HCT116 (cell line): Measurements from ENCODE around the gene APBB1IP. TPM values are rescaled to one million over a fixed set of nuclear protein-coding genes. Genes with fewer than 3 reads are reported as not detected.
"Not testable (repeated sequence)": the region's sequence is repeated elsewhere in the genome, so short reads cannot be mapped to it uniquely, and the experiment has no call there.

ENCODE experiments used
- ATAC-seq: fragments of 200-7000 bp; cut with Tn5 transposase; 2 replicates; pipeline ENCODE4 v1.9.1; 2020; ENCODE audit warnings: mild to moderate bottlenecking, moderate library complexity
- BruUV-seq: library from RNA; stranded (reverse); fragments of 400-500 nt; replicated peaks from 2 replicates; lab custom pipeline; 2021; lab: Mats Ljungman, UMichigan
- CTCF ChIA-PET: fragments of 300-600 bp; sonication (Branson Sonifier 250); formaldehyde crosslinking; loops from one replicate; lab custom pipeline; 2021; ENCODE audit warnings: antibody characterized with exemption; lab: Charles Lee
- POLR2A ChIA-PET: fragments of 300-600, 350-600 bp; sonication (Branson Sonifier 250); formaldehyde crosslinking; loops from one replicate; lab custom pipeline; 2021; ENCODE audit warnings: antibody characterized with exemption; lab: Charles Lee
- RAD21 ChIA-PET, 2 experiments: fragments of 300-600 bp; sonication (Branson Sonifier 250); formaldehyde crosslinking; loops; one replicate each; lab custom pipeline; 2023; ENCODE audit warnings: low total read pairs in 2 of 2; ENCODE audit not compliant: uncharacterized antibody in 2 of 2, unreplicated experiment in 2 of 2, low non-redundant PET in 1 of 2; lab: Charles Lee
- DNase-seq: peaks from one replicate; pipeline ENCODE4 v3.0.0-alpha.2; 2010; ENCODE audit warnings: low read depth, low spot score
- H2AFZ ChIP-seq: fragments of 200-600 bp; shearing (Covaris generic), sonication (generic); 2 replicates; pipeline ENCODE4 v1.6.1; 2017; ENCODE audit warnings: low read depth, mixed run types, mixed read lengths, antibody characterized with exemption, low read length; ENCODE audit not compliant: poor library complexity, severe bottlenecking
- H3K27ac ChIP-seq: 2 replicates; pipeline ENCODE4 v1.5.1; 2012; ENCODE audit warnings: low read depth, low read length
- H3K27me3 ChIP-seq: fragments of 200-600 bp; sonication (generic); 2 replicates; pipeline ENCODE4 v1.6.1; 2016; ENCODE audit warnings: mixed run types, low read length, mixed read lengths; ENCODE audit not compliant: insufficient read depth
- H3K36me3 ChIP-seq, 2 experiments: fragments of 200-500 bp in 1 of 2; fragments of 200-600 bp in 1 of 2; sonication (Bioruptor generic) in 1 of 2; sonication (generic) in 1 of 2; 2 replicates each; pipeline versions ENCODE4 v1.5.1 to v1.6.1; 2014 to 2016; ENCODE audit warnings: low read length in 2 of 2, inconsistent platforms in 1 of 2, mixed read lengths in 1 of 2, mixed run types in 1 of 2; ENCODE audit not compliant: insufficient read depth in 2 of 2, control insufficient read depth in 1 of 2
- H3K4me1 ChIP-seq, 2 experiments: fragments of 200-600 bp in 1 of 2; sonication (generic) in 1 of 2; 2 replicates each; pipeline versions ENCODE4 v1.5.1 to v1.6.1; 2012 to 2017; ENCODE audit warnings: low read length in 2 of 2, inconsistent platforms in 1 of 2, mild to moderate bottlenecking in 1 of 2, mixed read lengths in 1 of 2, mixed run types in 1 of 2, moderate library complexity in 1 of 2; ENCODE audit not compliant: insufficient read depth in 2 of 2, control insufficient read depth in 1 of 2
- H3K4me2 ChIP-seq: fragments of 200-600 bp; sonication (generic); 2 replicates; pipeline ENCODE4 v1.6.1; 2017; ENCODE audit warnings: mixed run types, low read length, mixed read lengths
- H3K4me3 ChIP-seq, 2 experiments: fragments of 200-600 bp in 1 of 2; sonication (generic) in 1 of 2; replicated peaks in 1 of 2; 2 replicates each; pipeline ENCODE4 v1.5.1; 2011 to 2016; ENCODE audit warnings: low read length in 2 of 2, control low read depth in 1 of 2, low read depth in 1 of 2, mild to moderate bottlenecking in 1 of 2, mixed read lengths in 1 of 2, mixed run types in 1 of 2
- H3K79me2 ChIP-seq: fragments of 200-600 bp; sonication (generic); 2 replicates; pipeline ENCODE4 v1.6.1; 2017; ENCODE audit warnings: mild to moderate bottlenecking, mixed run types, low read length, moderate library complexity, mixed read lengths; ENCODE audit not compliant: insufficient read depth
- H3K9ac ChIP-seq: fragments of 200-600 bp; sonication (generic); 2 replicates; pipeline ENCODE4 v1.6.1; 2016; ENCODE audit warnings: low read length, mixed read lengths
- H3K9me2 ChIP-seq: fragments of 200-600 bp; sonication (generic), shearing (Covaris generic); 2 replicates; pipeline ENCODE4 v1.6.1; 2017; ENCODE audit warnings: mixed run types, mild to moderate bottlenecking, moderate library complexity; ENCODE audit not compliant: insufficient read depth
- H3K9me3 ChIP-seq, 2 experiments: fragments of 200-500 bp in 1 of 2; fragments of 200-600 bp in 1 of 2; sonication (Bioruptor generic) in 1 of 2; sonication (generic) in 1 of 2; 2 replicates each; pipeline ENCODE4 v1.6.1; 2014 to 2017; ENCODE audit warnings: low read length in 2 of 2, mixed read lengths in 2 of 2, inconsistent platforms in 1 of 2, low read depth in 1 of 2, mild to moderate bottlenecking in 1 of 2, mixed run types in 1 of 2, moderate library complexity in 1 of 2; ENCODE audit not compliant: control insufficient read depth in 1 of 2, insufficient read depth in 1 of 2
- H4K20me1 ChIP-seq: fragments of 200-600 bp; sonication (generic), shearing (Covaris generic); 2 replicates; pipeline ENCODE4 v1.6.1; 2017; ENCODE audit warnings: mixed run types, mild to moderate bottlenecking, moderate library complexity; ENCODE audit not compliant: insufficient read depth
- ATF3 ChIP-seq: IDR thresholded peaks from 2 replicates; pipeline ENCODE4 v1.6.1; 2012
- CEBPB ChIP-seq: IDR thresholded peaks from 2 replicates; pipeline ENCODE4 v1.6.1; 2012; ENCODE audit warnings: low read depth
- EGR1 ChIP-seq: IDR thresholded peaks from 2 replicates; pipeline ENCODE4 v1.6.1; 2012; ENCODE audit warnings: low read depth
- EZH2phosphoT487 ChIP-seq: fragments of 200-600 bp; IDR thresholded peaks from 2 replicates; pipeline ENCODE4 v1.6.1; 2018; ENCODE audit warnings: antibody characterized with exemption, borderline replicate concordance
- JUND ChIP-seq: IDR thresholded peaks from 2 replicates; pipeline ENCODE4 v1.6.1; 2012
- MAX ChIP-seq: IDR thresholded peaks from 2 replicates; pipeline ENCODE4 v1.6.1; 2012
- SIN3A ChIP-seq: IDR thresholded peaks from 2 replicates; pipeline ENCODE4 v1.6.1; 2012; ENCODE audit warnings: low read depth
- SRF ChIP-seq: IDR thresholded peaks from 2 replicates; pipeline ENCODE4 v1.6.1; 2012; ENCODE audit warnings: low read depth
- TCF7L2 ChIP-seq: IDR thresholded peaks from 2 replicates; pipeline ENCODE4 v1.7.0; 2011; ENCODE audit warnings: borderline replicate concordance, inconsistent platforms; ENCODE audit not compliant: insufficient read depth, insufficient read length; ENCODE audit errors: extremely low read depth
- YY1 ChIP-seq: IDR thresholded peaks from 2 replicates; pipeline ENCODE4 v1.6.1; 2011; ENCODE audit warnings: low read length, low read depth, moderate library complexity, mild to moderate bottlenecking; ENCODE audit not compliant: insufficient replicate concordance; ENCODE audit errors: extremely low read depth
- ZBTB33 ChIP-seq: IDR thresholded peaks from 2 replicates; pipeline ENCODE4 v1.6.1; 2011; ENCODE audit warnings: mild to moderate bottlenecking, low read length, moderate library complexity; ENCODE audit not compliant: insufficient replicate concordance; ENCODE audit errors: extremely low read depth
- ZFX ChIP-seq: fragments of 450-650 bp; IDR thresholded peaks from 2 replicates; pipeline ENCODE4 v1.6.1; 2017
- ZNF274 ChIP-seq: fragments of 200-500 bp; sonication (Bioruptor generic); IDR thresholded peaks from 2 replicates; pipeline ENCODE4 v1.6.1; 2014; ENCODE audit warnings: mild to moderate bottlenecking, low read depth, low read length, inconsistent platforms
- intact Hi-C: fragments of 100-400 bp; cut with micrococcal nuclease; formaldehyde crosslinking; loops from 2 replicates; pipeline ENCODE4 v1.10.0; 2022
- total RNA-seq: library from RNA; stranded (reverse); gene quantifications from one replicate; pipeline ENCODE4 v1.2.1, GENCODE V29; 2021; ENCODE audit not compliant: unreplicated experiment

The APBB1IP gene
- total RNA-seq, 1 experiment from 2014 or later, result 0.27 TPM

- TF ChIP-seq ZBTB33, result no peak
- TF ChIP-seq ATF3, result no peak
- TF ChIP-seq SRF, result no peak
These were observed 53.1 kb downstream of the APBB1IP start (continued) for GRCh38 chr10:26491276-26491675.

- Histone ChIP-seq H3K4me3 (no peak overlapping the region), H2AFZ (no peak overlapping the region), H3K4me2 (no peak overlapping the region), H3K9me2 (no peaks in the 10 kb centered on the region), H3K27me3 (no peaks in the 10 kb centered on the region), H3K9ac (no peak overlapping the region)
- intact Hi-C loops, result no loop called here
- ChIA-PET CTCF (interaction anchor here (0.7 kb wide), 1 partner anchor 768 kb away, joined by 3 read pairs; no protein-coding TSS in a partner anchor), RAD21 (no interaction called here)
- no peak for DNase-seq
- TF ChIP-seq MAX (no peak), YY1 (no peak), ZNF274 (no peak), ZBTB33 (no peak), JUND (no peak), EGR1 (no peak), ZFX (no peak), TCF7L2 (no peak), CEBPB (no peak), SIN3A (no peak), EZH2phosphoT487 (no peak)
- TF ChIP-seq, all 23 proteins: peak for 0
- no peaks in the 10 kb centered on the region for H4K20me1 ChIP-seq
- H3K79me2 ChIP-seq, result no peaks in the 10 kb centered on the region
- POLR2A ChIA-PET, result interaction anchor here (0.7 kb wide), 1 partner anchor 10 kb away, joined by 4 read pairs; no protein-coding TSS in a partner anchor
- H3K36me3 ChIP-seq, result no peaks in the 10 kb centered on the region
- no peak for ATAC-seq
- peaks cover 8 to 16% of the 10 kb centered on the region in 2 experiments; a peak in 3 of 4 replicates for H3K4me1 ChIP-seq
- H3K27ac ChIP-seq, result no peak overlapping the region
- no peaks in the 10 kb centered on the region for H3K9me3 ChIP-seq
- BruUV-seq, result no TSS peak
These were observed 53.8 kb downstream of the APBB1IP start for GRCh38 chr10:26491934-26492333.

- H3K27me3 ChIP-seq, H3K9me2 ChIP-seq, H4K20me1 ChIP-seq, BruUV-seq, POLR2A ChIA-PET, H2AFZ ChIP-seq, H3K9ac ChIP-seq, H3K79me2 ChIP-seq, RAD21 ChIA-PET, H3K36me3 ChIP-seq, H3K4me3 ChIP-seq, DNase-seq, H3K27ac ChIP-seq, H3K4me1 ChIP-seq, ATAC-seq, CTCF ChIA-PET, H3K9me3 ChIP-seq, H3K4me2 ChIP-seq, intact Hi-C loops: not testable (repeated sequence)
These were observed 54.6 kb downstream of the APBB1IP start for GRCh38 chr10:26492725-26493124.
